Urinary bladder (tissue), 4 donors: ENCODE measurements around the gene RUNX2. TPM values are rescaled to one million over a fixed set of nuclear protein-coding genes. Genes with fewer than 3 reads are reported as not detected.
"Not testable (repeated sequence)": the region's sequence is repeated elsewhere in the genome, so short reads cannot be mapped to it uniquely, and the experiment has no call there.

Source experiments
- DNase-seq: peaks from one replicate; pipeline ENCODE4 v3.0.0-alpha.2; 2015; ENCODE audit errors: extremely low spot score
- H3K27ac ChIP-seq: one replicate; pipeline ENCODE4 v1.5.1; 2013; ENCODE audit warnings: low read depth, mild to moderate bottlenecking, moderate library complexity
- H3K36me3 ChIP-seq: one replicate; pipeline ENCODE4 v1.6.1; 2013; ENCODE audit warnings: mild to moderate bottlenecking, moderate library complexity; ENCODE audit not compliant: insufficient read depth
- H3K4me1 ChIP-seq: one replicate; pipeline ENCODE4 v1.6.1; 2013; ENCODE audit warnings: mild to moderate bottlenecking, moderate library complexity; ENCODE audit not compliant: insufficient read depth
- H3K4me3 ChIP-seq: one replicate; pipeline ENCODE4 v1.5.1; 2013; ENCODE audit warnings: low read depth, low read length
- WGBS: extraction: QIAGEN DNeasy Blood & Tissue Kit; methylation state at CpG from one replicate; pipeline ENCODE4 v1.1.7; 2013; 5-methylcytosine and 5-hydroxymethylcytosine counted together
- polyA plus RNA-seq: library from polyadenylated mRNA; stranded (reverse); fragments of 200-250 nt; gene quantifications from one replicate; pipeline ENCODE4 v1.2.3, GENCODE V29; 2013
- total RNA-seq: library from RNA; depleted of rRNA; stranded (reverse); fragments of >200 nt; gene quantifications from one replicate; pipeline ENCODE4 v1.2.3, GENCODE V29; 2014
- donor health status: healthy with polysubstance abuse.
- donor health status: healthy.

RUNX2 gene
- total and polyA plus RNA-seq, 2 donors = 2.4 to 2.6 TPM

DNA sequence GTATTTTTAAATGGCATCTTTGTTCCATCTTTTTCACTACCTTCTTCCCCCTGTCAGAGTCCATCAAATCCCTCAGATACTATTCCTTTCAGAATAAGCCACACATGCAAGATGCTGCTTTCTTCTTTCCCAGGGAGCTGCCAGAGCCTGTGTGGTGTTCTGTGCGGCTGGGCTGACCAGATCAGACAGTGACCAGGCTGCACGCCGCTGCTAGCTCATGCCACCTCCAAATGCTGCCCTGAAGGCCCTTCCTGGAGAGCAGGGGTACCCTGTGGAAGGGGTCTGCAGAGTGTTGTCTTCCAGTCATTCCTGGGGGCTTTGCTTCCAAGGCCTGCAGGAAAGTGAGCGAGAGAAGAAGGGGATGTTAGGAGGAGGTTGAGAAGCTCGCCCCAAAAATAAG, 228.7 kb downstream of the RUNX2 start:
- Histone ChIP-seq H3K27ac (peak overlapping the region; percentile 78), H3K4me1 (no peaks in the 10 kb centered on the region), H3K36me3 (no peaks in the 10 kb centered on the region), H3K4me3 (no peak overlapping the region)
- no peak for DNase-seq
- 80% methylated on average over 5 of the region's 5 CpGs for WGBS

DNA sequence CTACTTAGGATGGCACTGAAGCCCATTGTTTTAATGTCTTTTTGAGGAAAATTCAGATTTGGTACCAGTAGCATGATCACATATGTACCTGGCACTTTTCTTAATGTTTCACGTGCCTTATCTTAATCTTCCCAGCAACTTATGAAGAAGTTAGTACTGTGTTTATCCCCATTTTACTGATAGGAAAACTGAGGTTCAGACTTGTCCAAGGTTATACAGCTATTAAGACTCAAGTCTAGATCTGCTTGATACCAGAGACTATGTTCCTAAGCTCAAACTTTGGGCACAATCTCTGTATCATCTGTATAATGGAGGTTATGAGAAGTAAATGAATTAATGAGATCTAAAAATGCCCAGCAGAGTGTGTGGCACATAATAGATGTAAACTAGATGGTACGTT, 229.3 kb downstream of the RUNX2 start:
- Histone ChIP-seq H3K36me3 (no peaks in the 10 kb centered on the region), H3K4me3 (no peak overlapping the region), H3K4me1 (no peaks in the 10 kb centered on the region), H3K27ac (no peak overlapping the region)
- WGBS = 84% methylated on average over 2 of the region's 2 CpGs
- no peak for DNase-seq

DNA sequence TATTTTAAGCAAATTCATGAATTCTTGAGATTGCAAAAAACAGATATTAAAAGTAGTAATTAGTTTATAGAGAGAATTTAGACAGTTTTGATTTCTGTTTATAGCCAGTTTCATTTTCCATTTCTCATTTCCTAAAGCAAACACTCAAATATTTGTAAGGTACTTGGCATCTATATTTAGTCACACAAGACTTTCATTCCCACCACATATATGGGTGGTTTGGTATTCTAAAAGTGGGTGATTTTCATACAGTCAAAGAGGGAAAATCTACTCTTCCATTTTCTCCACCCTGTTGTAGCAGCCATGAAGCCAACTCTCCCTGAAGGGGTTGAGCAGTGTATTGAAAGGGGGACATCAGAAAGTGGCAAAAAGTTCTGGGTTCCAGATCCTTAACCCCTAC, 230.7 kb downstream of the RUNX2 start:
- Histone ChIP-seq H3K4me1 (no peaks in the 10 kb centered on the region), H3K27ac (no peak overlapping the region), H3K36me3 (no peaks in the 10 kb centered on the region), H3K4me3 (no peak overlapping the region)
- no peak for DNase-seq

DNA sequence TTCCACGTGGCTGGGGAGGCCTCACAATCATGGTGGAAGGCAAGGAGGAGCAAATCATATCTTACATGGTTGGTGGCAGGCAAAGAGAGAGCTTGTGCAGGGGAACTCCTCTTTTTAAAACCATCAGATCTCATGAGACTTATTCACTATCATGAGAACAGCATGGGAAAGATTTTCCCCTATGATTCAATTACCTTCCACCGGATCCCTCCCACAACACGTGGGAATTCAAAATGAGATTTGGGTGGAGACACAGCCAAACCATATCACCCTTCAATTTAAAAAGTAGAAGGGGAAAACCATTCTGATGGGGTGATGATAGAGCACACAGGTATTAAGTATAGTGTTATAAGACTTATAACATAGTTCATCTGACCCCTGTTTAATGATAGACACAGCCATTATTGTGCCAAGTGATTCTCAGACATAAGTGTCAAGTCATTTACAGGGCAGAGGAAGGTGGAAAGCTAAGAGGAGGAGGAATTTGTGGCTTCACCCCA, 232.2 kb downstream of the RUNX2 start:
- 88% methylated on average over 3 of the region's 3 CpGs for WGBS
- not testable (repeated sequence) for DNase-seq, H3K4me1 ChIP-seq, H3K4me3 ChIP-seq, H3K36me3 ChIP-seq, H3K27ac ChIP-seq

DNA sequence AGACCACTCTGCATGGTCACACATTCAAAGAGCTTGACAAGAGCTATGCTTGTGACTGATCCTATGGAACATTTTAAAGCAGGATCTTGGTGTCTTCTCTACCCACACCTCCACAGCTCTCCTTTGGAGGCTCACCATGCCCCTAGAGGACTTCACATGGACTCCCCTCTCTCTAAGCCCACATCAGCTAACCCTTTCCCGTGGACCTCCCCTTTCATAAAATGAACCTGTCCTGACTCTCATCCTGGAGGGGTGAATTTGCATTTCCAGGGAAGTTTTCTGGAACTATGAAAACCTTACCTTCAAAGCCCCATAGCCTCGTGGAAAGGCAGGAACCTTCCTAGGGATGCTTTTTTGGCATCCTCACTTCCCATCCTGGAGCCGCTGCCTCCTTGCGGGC, 234.0 kb downstream of the RUNX2 start:
- WGBS = 94% methylated on average over 4 of the region's 4 CpGs
- no peaks in the 10 kb centered on the region for H3K4me1 ChIP-seq
- no peak overlapping the region for H3K4me3 ChIP-seq
- DNase-seq = no peak
- H3K27ac ChIP-seq = no peak overlapping the region
- no peaks in the 10 kb centered on the region for H3K36me3 ChIP-seq

DNA sequence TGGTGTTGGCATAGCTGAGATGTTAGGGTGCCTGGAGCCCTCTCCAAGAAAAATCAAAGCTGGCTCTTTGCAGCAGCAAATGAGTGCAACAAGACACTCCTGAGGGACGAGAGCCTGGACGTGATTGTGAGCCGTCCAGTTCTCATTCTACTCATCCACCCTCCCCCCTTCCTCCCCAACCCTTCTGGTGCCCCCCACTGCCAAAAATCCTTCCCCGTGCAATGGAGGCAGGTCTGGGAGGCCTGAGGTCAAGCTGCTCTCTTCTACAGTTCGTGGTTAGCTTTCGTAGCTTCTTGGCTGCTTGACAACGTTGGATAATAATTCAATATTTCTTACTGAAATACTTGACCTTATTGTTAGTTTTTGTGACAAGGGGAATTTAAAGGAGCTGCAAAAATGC, 234.9 kb downstream of the RUNX2 start:
- DNase-seq = no peak
- 34% methylated on average over 7 of the region's 7 CpGs for WGBS

DNA sequence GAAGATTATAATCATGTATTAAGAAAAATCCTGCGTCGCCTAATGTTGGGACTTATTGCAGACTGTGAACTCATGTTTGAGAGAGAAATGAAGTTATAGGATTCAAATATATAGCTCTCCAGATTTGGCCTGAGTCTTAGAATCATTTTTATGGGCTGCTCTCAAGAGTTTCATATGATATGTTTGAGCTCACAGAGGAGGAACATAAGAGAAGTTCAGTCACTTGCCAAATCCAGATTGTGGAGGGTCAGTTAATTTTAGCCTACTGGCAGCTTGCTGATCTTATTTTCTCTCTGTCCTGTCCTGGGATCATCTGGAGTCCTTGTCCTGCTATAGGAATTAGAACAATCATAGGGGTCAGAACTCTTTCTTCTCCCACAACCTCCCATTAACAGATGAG, 235.7 kb downstream of the RUNX2 start:
- 61% methylated on average over 2 of the region's 2 CpGs for WGBS
- DNase-seq = no peak
- no peaks in the 10 kb centered on the region for H3K36me3 ChIP-seq
- no peak overlapping the region for H3K27ac ChIP-seq
- H3K4me3 ChIP-seq = no peak overlapping the region
- H3K4me1 ChIP-seq = no peaks in the 10 kb centered on the region

More for the DNA sequence above, 234.9 kb downstream of the RUNX2 start:
- no peaks in the 10 kb centered on the region for H3K4me1 ChIP-seq
- H3K36me3 ChIP-seq = no peaks in the 10 kb centered on the region
- no peak overlapping the region for H3K4me3 ChIP-seq
- no peak overlapping the region for H3K27ac ChIP-seq

DNA sequence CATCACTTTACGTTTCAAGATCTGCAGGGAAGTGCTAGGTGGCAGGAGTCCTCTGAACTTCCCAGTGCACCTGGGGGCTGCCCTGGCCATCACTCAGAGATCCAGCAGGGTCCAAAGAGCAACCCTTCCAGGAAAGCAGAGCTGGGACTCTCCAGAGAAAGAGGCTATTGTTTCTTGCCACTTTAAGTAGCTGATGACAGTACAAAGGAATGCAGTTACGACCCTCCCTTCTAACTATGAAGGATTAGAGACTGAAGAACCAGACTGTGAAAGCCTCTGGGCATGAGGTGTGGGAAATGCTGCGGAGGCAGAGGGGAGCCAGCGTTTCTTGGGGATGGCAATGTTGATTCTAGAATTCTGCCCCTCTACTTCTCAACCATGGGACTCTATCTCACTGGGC, 238.8 kb downstream of the RUNX2 start:
- 75% methylated on average over 4 of the region's 4 CpGs for WGBS
- H3K4me3 ChIP-seq = no peak overlapping the region
- no peak for DNase-seq
- H3K36me3 ChIP-seq = no peaks in the 10 kb centered on the region
- H3K4me1 ChIP-seq = no peaks in the 10 kb centered on the region
- no peak overlapping the region for H3K27ac ChIP-seq

DNA sequence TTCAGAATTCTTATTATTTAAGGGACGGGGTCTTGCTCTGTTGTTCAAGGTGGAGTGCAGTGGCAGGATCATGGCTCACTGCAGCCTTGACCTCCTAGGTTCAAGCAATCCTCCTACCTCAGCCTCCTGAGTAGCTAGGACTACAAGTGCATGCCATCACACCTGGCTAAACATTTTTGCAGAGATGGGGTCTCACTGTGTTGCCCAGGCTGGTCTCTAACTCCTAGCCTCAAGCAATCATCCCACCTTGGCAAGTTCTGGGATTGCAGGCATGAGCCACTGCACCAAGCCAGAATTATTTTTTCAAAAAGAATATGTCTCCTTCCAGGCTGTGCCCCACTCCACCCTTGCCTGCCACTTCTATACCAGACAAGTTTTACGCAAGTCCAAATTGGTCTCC, 239.7 kb downstream of the RUNX2 start:
- WGBS = 96% methylated on average over 2 of the region's 2 CpGs

DNA sequence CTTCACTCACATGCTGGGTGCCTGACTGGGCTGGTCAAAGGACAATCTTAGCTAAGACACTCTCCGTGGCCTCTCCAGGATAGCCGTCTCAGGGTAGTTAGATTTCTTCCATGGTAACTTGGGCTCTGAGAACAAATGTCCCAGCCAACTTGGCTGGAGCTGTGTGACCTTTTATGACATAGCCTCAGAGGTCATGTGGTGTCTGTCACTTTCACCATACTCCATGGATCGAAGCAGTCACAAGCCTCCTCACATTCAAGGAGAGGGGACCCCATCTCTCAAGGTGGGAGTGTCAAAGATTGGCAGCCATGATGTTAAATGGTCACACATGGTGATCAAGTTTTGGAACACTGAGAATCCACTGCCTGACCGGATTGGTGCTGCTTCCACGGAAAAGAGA, 240.5 kb downstream of the RUNX2 start:
- WGBS = 93% methylated on average over 5 of the region's 5 CpGs
- Histone ChIP-seq H3K36me3 (no peaks in the 10 kb centered on the region), H3K4me3 (no peak overlapping the region), H3K4me1 (no peaks in the 10 kb centered on the region), H3K27ac (no peak overlapping the region)
- DNase-seq = no peak

More for the DNA sequence above, 239.7 kb downstream of the RUNX2 start:
- H3K4me3 ChIP-seq = no peak overlapping the region
- H3K36me3 ChIP-seq = no peaks in the 10 kb centered on the region
- no peak overlapping the region for H3K27ac ChIP-seq
- no peaks in the 10 kb centered on the region for H3K4me1 ChIP-seq
- no peak for DNase-seq

DNA sequence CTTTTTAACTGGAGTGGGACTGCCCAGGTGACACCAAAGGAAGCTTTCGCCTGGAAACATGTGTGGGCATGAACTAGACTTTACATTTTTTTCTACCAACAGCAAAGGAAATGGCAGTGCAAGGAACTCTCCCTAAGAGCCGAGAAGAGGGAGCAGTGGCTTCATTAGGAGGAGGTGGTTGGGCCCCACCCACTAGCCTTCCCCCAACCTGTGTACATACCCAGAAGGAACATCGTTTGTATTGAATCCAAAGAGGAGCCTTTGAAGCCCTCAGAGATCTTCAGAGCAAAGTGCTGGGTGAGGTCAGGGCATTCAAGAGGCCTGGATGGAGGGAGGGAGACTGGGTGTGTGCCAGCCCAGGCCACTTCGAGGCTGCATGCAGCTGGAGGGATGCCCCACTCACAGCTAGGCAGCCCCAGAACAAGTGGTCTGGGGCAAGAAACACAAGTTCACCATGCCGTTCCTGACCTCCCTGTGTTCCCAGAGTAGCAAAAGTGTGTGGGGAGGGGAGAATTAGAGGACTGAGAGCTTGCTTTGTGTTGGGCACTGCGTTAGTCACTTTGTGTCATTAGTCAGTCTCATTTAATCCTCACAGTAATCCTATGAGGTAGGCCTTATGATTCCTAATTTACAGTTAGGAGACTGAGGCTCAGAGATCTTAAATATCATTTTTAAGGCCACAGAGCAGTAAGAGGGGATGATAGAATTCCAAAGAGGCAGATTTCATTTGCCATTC, 241.2 kb downstream of the RUNX2 start:
- DNase-seq = no peak
- no peak overlapping the region for H3K4me3 ChIP-seq
- H3K4me1 ChIP-seq = no peaks in the 10 kb centered on the region
- no peaks in the 10 kb centered on the region for H3K36me3 ChIP-seq
- no peak overlapping the region for H3K27ac ChIP-seq
- 77% methylated on average over 6 of the region's 6 CpGs for WGBS

DNA sequence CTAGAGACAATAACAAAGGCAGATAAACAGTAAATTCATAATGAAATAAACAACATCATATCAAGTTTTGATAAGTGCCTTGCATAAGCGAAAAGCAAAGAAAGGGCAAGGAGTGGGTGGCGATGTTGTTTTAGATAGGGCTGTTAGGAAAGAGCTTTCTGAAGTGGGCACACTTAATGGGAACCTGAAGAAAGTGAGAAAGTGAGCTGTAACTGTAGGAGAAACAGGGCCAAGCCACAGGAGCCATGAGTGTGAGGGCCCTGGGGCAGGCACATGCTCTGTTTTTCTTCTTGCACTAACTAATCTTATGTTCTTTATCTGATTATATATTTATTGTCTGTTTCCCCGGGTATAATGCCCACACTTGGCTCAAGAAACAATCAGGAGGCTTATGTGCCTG, 243.0 kb downstream of the RUNX2 start:
- 80% methylated on average over 3 of the region's 3 CpGs for WGBS
- H3K27ac ChIP-seq = no peak overlapping the region
- H3K36me3 ChIP-seq = no peaks in the 10 kb centered on the region
- H3K4me3 ChIP-seq = no peak overlapping the region
- DNase-seq = no peak
- no peaks in the 10 kb centered on the region for H3K4me1 ChIP-seq

DNA sequence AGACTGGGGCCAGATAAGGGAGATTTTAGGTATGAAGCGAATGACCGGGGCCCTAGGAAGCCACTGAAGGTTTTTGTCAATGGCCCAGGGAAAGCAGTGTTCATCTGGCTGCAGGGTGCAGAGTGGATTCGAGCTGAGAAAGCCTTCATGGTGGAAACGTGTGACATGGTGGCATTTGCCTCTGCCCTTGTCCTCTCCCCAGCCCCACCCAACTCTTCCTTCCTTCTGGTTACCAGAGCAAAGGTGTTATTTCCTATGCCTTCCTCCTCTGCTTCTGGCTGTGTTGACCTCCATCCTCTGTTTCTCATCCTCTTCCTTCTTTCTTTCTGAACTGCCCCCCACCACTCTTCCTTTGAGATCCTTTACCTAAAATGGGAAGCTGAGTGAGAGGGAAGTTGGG, 244.7 kb downstream of the RUNX2 start:
- H3K4me1 ChIP-seq = no peaks in the 10 kb centered on the region
- H3K36me3 ChIP-seq = no peaks in the 10 kb centered on the region
- 79% methylated on average over 4 of the region's 4 CpGs for WGBS
- DNase-seq = no peak
- H3K27ac ChIP-seq = no peak overlapping the region
- H3K4me3 ChIP-seq = no peak overlapping the region

DNA sequence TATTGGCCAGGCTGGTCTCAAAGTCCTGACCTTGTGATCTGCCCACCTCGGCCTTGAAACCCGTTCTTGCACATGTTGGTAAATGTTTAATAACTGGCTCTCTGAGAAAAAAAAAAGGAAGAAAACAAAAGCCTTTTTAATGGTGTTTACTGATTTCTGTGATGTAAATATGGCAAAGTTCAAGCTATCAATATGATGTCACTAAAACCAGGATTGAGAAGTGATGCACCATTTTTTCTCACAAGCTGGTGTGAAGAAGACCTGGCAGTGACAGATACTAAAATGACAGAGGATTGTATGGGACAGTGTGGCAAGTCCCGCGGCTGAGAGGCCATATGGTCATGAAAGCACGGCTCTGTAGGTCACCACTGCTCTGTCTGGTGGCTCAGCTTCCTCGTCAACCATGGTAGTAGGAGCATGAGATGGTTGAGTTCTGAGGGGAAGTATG, 245.9 kb downstream of the RUNX2 start:
- DNase-seq = no peak
- Histone ChIP-seq H3K36me3 (no peaks in the 10 kb centered on the region), H3K27ac (no peak overlapping the region), H3K4me3 (no peak overlapping the region), H3K4me1 (no peaks in the 10 kb centered on the region)
- WGBS = 94% methylated on average over 6 of the region's 6 CpGs
